Glomerular endothelial cell (primary cell): ENCODE data around the gene CORO2B. TPM values are rescaled to one million over a fixed set of nuclear protein-coding genes. Genes with fewer than 3 reads are reported as not detected.
A peak's percentile ranks its signal among the peaks of the same experiment; 100 is the strongest.

Source experiments
- DNase-seq: peaks from one replicate; pipeline ENCODE4 v3.0.0-alpha.2; 2011; ENCODE audit warnings: low read depth, low spot score; ENCODE audit errors: extremely low read depth
- total RNA-seq: library from RNA; depleted of rRNA; stranded (reverse); fragments of >200 nt; gene quantifications from 2 replicates; pipeline ENCODE4 v1.2.3, GENCODE V29; 2015

Gene CORO2B, protein sequence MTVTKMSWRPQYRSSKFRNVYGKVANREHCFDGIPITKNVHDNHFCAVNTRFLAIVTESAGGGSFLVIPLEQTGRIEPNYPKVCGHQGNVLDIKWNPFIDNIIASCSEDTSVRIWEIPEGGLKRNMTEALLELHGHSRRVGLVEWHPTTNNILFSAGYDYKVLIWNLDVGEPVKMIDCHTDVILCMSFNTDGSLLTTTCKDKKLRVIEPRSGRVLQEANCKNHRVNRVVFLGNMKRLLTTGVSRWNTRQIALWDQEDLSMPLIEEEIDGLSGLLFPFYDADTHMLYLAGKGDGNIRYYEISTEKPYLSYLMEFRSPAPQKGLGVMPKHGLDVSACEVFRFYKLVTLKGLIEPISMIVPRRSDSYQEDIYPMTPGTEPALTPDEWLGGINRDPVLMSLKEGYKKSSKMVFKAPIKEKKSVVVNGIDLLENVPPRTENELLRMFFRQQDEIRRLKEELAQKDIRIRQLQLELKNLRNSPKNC
- total RNA-seq: 7.8 and 10.9 TPM in 2 replicates

GRCh38 chr15:68578980-68579935 lies at the start of gene CORO2B:
TSS of gene CORO2B (plus strand) at chr15:68578993. CDS start at chr15:68579263, 270 bp downstream.
- no peak for DNase-seq

DNA sequence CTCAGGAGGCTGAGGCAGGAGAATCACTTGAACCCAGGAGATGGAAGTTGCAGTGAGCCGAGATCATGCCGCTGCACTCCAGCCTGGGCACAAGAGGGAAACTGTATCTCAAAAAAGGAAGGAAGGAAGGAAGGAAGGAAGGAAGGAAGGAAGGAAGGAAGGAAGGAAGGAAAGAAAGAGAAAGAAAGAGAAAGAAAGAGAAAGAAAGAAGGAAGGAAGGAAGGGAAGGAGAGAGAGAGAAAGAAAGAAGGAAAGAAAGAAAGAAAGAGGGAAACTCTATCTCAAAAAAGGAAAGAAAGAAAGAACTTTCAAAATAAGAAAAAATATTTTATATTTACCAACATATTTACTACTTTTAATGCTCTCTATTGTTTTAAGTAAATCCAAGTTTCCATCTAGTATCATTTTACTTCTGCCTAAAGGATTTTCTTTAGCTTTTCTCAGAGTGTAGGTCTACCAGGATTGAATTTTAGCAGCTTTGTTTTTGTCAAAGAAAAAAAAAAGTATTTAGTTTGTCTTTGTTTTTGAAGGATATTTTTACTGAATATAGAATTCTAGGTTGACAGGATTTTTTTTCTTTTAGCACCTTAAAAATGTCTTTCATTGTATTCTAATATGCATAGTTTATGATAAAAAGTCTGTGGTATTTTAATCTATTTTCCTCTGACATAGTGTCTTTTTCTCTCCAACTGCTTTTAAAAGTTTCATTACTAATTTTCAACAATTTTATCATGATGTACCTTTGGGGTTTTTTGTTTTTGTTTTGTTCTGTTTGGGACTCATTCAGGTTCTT lies 47.2 kb upstream of the CORO2B start:
- DNase-seq: no peak

GRCh38 chr15:68536331-68537095 lies 42.3 kb upstream of the CORO2B start:
- no peak for DNase-seq

- no peak for DNase-seq
Measured at GRCh38 chr15:68537097-68537496, 41.7 kb upstream of the CORO2B start.

DNA sequence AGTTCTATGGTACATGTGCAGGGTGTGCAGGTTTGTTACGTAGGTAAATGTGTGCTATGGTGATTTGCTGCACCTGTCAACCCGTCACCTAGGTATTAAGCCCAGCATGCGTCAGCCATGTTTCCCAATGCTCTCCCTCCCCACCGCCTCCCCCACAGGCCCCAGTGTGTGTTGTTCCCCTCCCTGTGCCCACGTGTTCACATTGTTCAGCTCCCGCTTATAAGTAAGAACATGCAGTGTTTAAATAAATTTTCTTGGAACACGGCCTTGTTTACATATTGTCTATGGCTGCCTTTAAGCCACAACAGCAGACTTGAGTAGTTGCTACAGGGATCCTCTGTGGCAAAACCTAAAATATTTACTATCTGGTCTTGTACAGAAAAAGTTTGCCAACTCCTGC lies 41.3 kb upstream of the CORO2B start:
- no peak for DNase-seq

GRCh38 chr15:68538311-68538710 lies 40.5 kb upstream of the CORO2B start:
- no peak for DNase-seq

GRCh38 chr15:68541743-68542142 lies 37.0 kb upstream of the CORO2B start:
- DNase-seq: no peak

- DNase-seq: no peak
Measured at GRCh38 chr15:68542348-68542747, 36.4 kb upstream of the CORO2B start.

GRCh38 chr15:68542771-68543164 lies 36.0 kb upstream of the CORO2B start:
- DNase-seq: no peak

DNA sequence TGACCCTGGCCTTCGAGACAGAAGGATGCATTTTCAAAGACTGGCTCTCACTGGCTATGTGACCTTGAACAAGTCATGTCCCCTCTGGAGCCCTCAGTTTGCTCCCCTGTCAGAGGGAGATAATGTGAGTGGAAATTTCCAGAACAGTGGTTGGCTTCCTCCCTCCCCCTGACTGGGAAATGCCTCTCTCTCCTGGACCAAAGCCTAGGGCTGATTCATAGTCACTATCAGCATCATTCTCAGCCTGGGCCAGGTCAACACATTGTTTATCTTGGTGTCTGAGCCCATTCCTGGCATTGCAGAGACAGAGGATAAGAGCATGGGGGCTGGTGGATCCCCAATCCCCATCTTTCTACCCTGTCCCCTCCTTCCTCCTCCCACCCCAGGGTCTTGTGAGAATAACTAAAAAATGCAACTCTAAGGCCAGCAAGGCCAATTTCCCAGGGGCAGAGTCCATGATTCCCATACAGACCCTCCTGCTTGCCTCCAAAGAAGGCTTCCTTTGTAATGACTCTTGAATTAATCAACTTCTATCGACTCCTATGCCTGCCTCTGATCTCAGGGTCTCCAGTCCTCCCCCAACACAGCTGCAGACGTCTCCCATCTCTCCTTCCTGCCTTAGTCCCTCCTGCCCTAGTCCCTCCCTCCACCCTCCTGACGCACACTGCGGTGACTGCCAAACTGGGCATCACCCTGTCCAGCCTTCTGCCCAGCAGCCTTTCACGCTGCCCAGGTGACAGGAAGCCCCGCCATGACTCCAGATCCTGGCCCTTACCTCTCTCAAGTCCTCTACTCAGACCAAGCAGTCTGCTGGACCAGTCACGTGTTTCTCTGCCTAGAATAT lies 35.4 kb upstream of the CORO2B start:
- peak; percentile 67 for DNase-seq

DNA sequence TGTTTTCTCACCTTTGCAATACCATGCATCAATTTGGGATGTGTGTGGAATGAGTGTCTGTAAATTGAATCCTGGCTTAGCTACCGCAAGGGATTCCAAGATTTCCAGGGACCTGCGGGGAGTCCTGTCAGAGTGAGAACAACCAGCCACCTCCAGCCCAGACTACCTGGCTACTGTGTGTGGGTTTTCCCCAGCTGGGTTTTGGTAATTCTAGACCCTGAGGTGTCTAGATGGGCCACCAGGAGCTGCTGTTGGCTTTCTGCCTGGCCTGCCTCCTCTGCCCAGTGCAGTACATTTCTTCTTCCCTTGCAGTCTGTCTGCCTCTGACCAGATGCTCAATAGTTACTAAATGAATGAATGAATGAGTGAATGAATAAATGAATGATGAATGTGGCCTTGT lies 32.5 kb upstream of the CORO2B start:
- DNase-seq: no peak

GRCh38 chr15:68548364-68548763 lies 30.4 kb upstream of the CORO2B start:
- no peak for DNase-seq

DNA sequence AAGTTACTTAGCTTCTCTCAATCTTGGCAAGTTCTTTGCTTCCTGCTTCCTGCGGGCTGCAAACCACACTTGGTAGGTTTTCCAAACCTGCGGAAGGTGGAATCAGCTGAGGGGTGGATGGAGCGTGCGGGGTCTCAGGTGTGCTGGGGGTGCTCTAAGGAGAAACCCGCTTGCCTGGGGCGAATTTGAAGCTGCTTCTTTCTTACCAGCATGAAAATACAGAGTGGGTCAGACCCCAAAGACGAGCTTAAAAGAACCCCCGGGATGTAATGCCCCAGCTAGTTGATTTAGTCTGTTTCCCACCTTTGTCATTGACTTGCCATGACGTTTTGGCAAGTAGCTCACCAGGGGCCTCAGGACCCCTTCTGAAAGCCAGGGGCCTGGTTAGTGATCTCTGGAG lies 28.8 kb upstream of the CORO2B start:
- no peak for DNase-seq

DNA sequence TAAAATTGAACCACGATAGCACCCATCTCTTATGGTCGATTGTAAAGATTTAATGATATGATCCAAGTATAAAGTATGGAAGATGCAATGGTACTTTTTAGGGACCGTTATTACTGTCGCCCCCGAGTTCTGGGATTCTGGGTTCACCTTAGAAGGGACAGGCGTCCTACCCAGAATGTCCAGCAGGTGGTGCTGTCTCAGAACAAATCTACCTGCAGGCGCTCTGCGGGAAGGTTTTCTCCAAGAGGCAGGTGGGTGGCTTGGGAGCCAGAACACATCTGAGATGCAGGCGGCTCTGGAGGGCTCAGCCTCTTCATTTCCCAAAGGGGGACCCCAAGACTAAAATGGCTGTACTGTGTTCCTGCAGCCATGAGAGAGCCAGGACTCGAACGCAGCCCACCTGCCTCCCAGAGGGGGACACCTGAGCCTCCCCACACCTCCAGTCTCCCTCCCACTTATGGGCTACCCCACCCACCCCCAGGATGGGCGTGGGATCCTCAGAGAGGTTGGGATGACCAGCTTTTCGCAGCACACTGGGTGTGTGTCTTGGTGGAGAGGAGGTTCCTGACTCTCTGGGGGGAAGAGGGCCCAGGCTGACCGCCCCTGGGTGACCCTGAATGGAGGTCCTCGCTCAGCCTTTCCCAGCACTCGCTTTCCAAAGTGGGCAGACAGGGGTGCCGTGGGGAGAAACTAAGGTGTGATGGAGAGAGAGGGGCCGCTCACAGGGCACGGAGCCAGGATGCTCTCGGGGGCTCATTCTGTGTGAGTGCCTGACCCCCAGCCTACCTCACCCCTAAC lies 28.1 kb upstream of the CORO2B start:
- no peak for DNase-seq

DNA sequence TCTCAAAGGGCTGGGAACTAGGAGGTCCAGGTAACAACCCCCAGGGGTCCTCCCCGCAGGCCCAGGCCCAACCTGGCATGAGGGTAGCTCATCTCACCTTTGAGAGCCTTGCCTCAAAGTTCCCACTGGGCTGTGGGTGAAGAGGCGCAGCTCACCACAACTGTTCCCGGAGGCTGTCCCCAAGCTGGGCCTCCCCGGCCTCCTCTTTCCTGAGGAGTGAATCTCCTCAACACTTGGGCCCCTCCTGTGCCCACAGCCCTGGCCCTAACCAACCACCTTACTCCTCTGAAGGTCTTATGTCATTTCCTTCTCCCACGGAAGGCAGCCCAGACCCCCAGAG lies 27.5 kb upstream of the CORO2B start:
- no peak for DNase-seq

GRCh38 chr15:68552344-68552743 lies 26.4 kb upstream of the CORO2B start:
- no peak for DNase-seq

DNA sequence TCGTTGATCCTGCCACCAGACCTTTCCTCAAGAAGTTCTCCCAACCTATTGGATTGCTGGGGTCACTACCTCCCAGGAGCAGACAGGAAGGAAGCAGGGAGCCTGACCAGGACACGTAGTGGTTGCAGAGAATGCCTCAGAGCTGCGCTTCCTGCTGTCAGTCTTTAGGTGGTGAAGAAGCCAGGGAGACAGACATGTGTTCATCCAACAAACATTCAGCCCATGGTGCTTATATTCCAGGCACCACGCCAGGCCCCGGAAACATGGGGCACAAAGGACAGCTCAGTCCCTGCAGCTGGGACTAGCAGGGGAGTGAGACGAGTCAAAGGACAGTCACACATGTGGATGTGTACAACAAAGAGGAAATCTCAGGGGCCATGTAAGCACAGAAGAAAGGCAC lies 26.0 kb upstream of the CORO2B start:
- no peak for DNase-seq

DNA sequence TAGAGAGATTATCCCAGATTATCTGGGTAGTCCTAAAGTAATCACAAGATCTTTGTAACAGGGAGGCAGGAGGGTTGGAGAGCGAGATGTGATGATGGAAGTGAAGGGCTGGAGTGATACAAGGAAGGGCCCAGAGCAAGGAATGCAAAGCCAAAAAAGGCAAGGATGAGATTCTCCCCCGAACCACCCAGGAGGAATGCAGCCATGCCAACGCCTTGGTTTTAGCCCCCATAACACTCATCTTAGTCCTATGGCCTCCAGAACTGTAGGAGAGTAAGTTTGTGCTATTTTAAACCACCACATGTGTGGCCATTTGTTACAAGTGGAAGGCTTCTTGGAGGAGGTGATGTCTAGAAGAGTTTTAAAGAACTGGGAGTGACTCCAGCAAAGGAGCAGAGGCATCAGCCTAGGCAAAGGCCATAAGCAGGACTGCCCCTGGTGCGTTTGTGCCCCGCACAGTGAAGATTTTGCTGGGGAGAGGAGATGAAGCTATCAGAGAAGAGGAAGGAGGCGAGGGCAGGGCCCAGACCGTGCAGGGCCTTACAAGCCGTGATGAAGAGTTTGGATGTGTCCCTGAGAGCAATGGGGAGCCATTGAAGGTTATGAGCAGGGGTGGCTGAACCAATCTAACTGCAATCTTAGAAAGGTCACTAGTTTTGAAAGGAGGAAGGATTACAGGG lies 25.3 kb upstream of the CORO2B start:
- no peak for DNase-seq
